Measurements from ENCODE around the gene PKP1.
"Not testable (repeated sequence)": the region's sequence is repeated elsewhere in the genome, so short reads cannot be mapped to it uniquely, and the experiment has no call there.

PKP1 gene

GRCh38 chr1:201282931-201283829 lies at the start of gene PKP1:
PKP1 (plus strand) TSS chr1:201283506; CDS start chr1:201283703, 197 bp downstream.
- H3K4me3 ChIP-seq (ENCODE audit: low read depth, low read length) = peak within 1 kb of the TSS; percentile 35
- ChIA-PET CTCF (interaction anchor here (0.8 to 4.9 kb wide), 8 partner anchors 12 to 152 kb away, joined by 3 to 28 read pairs (median 3); no protein-coding TSS in a partner anchor), POLR2A (interaction anchor here (1.1 kb wide), 1 partner anchor 23 kb away, joined by 3 read pairs; no protein-coding TSS in a partner anchor)
- no peak for TF ChIP-seq CTCF (IDR thresholded peaks at IDR 0.05; ENCODE audit: insufficient read depth, low read length, missing control alignments)
- no peak for DNase-seq (ENCODE audit: low read depth, low spot score)

- H3K4me3 ChIP-seq (ENCODE audit: low read depth, low read length); POLR2A ChIA-PET; DNase-seq (ENCODE audit: low read depth, low spot score): not testable (repeated sequence)
- CTCF ChIA-PET = interaction anchor here (1.5 to 7.9 kb wide), 2 partner anchors 15 to 267 kb away, joined by 3 to 41 read pairs; no protein-coding TSS in a partner anchor
Measured at GRCh38 chr1:201239646-201240045, 43.7 kb upstream of the PKP1 start.

GRCh38 chr1:201240171-201240570 lies 43.1 kb upstream of the PKP1 start:
- CTCF ChIA-PET = interaction anchor here (1.0 to 7.9 kb wide), 4 partner anchors 10 to 268 kb away, joined by 3 to 41 read pairs (median 4); no protein-coding TSS in a partner anchor
- TF ChIP-seq CTCF (IDR thresholded peaks at IDR 0.05; ENCODE audit: insufficient read depth, low read length, missing control alignments) = no peak
- POLR2A ChIA-PET = no interaction called here
- DNase-seq (ENCODE audit: low read depth, low spot score) = no peak
- H3K4me3 ChIP-seq (ENCODE audit: low read depth, low read length) = no peak overlapping the region

GRCh38 chr1:201241736-201242135 lies 41.6 kb upstream of the PKP1 start:
- ChIA-PET CTCF (interaction anchor here (1.1 to 7.9 kb wide), 5 partner anchors 8 to 107 kb away, joined by 3 to 41 read pairs (median 5); no protein-coding TSS in a partner anchor), POLR2A (no interaction called here)
- DNase-seq (ENCODE audit: low read depth, low spot score) = no peak
- no peak overlapping the region for H3K4me3 ChIP-seq (ENCODE audit: low read depth, low read length)
- TF ChIP-seq CTCF (IDR thresholded peaks at IDR 0.05; ENCODE audit: insufficient read depth, low read length, missing control alignments) = no peak

- no peak for DNase-seq (ENCODE audit: low read depth, low spot score)
- H3K4me3 ChIP-seq (ENCODE audit: low read depth, low read length) = no peak overlapping the region
- ChIA-PET POLR2A (no interaction called here), CTCF (interaction anchor here (7.9 kb wide), 1 partner anchor 9 kb away, joined by 41 read pairs; no protein-coding TSS in a partner anchor)
- TF ChIP-seq CTCF (IDR thresholded peaks at IDR 0.05; ENCODE audit: insufficient read depth, low read length, missing control alignments) = no peak
Measured at GRCh38 chr1:201245082-201245481, 38.2 kb upstream of the PKP1 start.

- no peak overlapping the region for H3K4me3 ChIP-seq (ENCODE audit: low read depth, low read length)
- ChIA-PET CTCF (interaction anchor here (1.0 to 7.0 kb wide), 6 partner anchors 11 to 113 kb away, joined by 3 to 349 read pairs (median 6); no protein-coding TSS in a partner anchor), POLR2A (no interaction called here)
- TF ChIP-seq CTCF (IDR thresholded peaks at IDR 0.05; ENCODE audit: insufficient read depth, low read length, missing control alignments) = no peak
- no peak for DNase-seq (ENCODE audit: low read depth, low spot score)
Measured at GRCh38 chr1:201248721-201249559, 34.4 kb upstream of the PKP1 start.

All from AG04449 (cell line).